Stomach (tissue), 19 donors: ENCODE data around the gene LYZL2. TPM values are rescaled to one million over a fixed set of nuclear protein-coding genes. Genes with fewer than 3 reads are reported as not detected.
"Not testable (repeated sequence)": the region's sequence is repeated elsewhere in the genome, so short reads cannot be mapped to it uniquely, and the experiment has no call there.

ENCODE experiments used
- DNase-seq, 2 donors: peaks; one replicate each; pipeline versions ENCODE4 v3.0.0 to v3.0.0-alpha.2; 2013 to 2019
- H3K27ac ChIP-seq, 5 donors: fragments of 200-600 bp in 4 of 5; sonication (generic) in 4 of 5; one replicate each; pipeline ENCODE4 v1.5.1; 2013 to 2019; ENCODE audit warnings: mild to moderate bottlenecking in 1 of 5, moderate library complexity in 1 of 5
- H3K27me3 ChIP-seq, 3 donors: fragments of 200-600 bp; sonication (generic); one replicate each; pipeline ENCODE4 v1.5.1; 2017 to 2019; ENCODE audit warnings: mixed run types in 1 of 3
- H3K36me3 ChIP-seq, 4 donors: fragments of 200-600 bp; sonication (generic); 1 replicate in 3 of 4; 2 replicates in 1 of 4; pipeline ENCODE4 v1.5.1; 2016 to 2019
- H3K4me1 ChIP-seq, 4 donors: fragments of 200-600 bp; sonication (generic); one replicate each; pipeline ENCODE4 v1.5.1; 2016 to 2019
- H3K4me3 ChIP-seq, 4 donors: fragments of 200-600 bp; sonication (generic) in 3 of 4; one replicate each; pipeline ENCODE4 v1.5.1; 2016 to 2019; ENCODE audit warnings: mild to moderate bottlenecking in 1 of 4
- H3K9me3 ChIP-seq, 4 donors: fragments of 200-600 bp; sonication (generic); one replicate each; pipeline ENCODE4 v1.5.1; 2016 to 2019
- EP300 ChIP-seq: sonication (generic); formaldehyde crosslinking; IDR thresholded peaks from one replicate; pipeline ENCODE4 v1.6.1; 2017; ENCODE audit warnings: antibody characterized with exemption
- POLR2A ChIP-seq, 4 donors: fragments of 450-650 bp; IDR thresholded peaks; one replicate each; pipeline ENCODE4 v1.6.1; 2016; ENCODE audit warnings: antibody characterized with exemption in 4 of 4, control low read depth in 2 of 4, mild to moderate bottlenecking in 1 of 4, moderate library complexity in 1 of 4
- POLR2AphosphoS5 ChIP-seq, 3 donors: sonication (generic); formaldehyde crosslinking; IDR thresholded peaks; one replicate each; pipeline ENCODE4 v1.6.1; 2016; ENCODE audit warnings: antibody characterized with exemption in 3 of 3
- WGBS, 5 donors: extraction: QIAGEN DNeasy Blood & Tissue Kit in 3 of 5; methylation state at CpG; one replicate each; pipeline versions ENCODE4 v1.1.5 to v1.1.7; 2013 to 2018; 5-methylcytosine and 5-hydroxymethylcytosine counted together
- intact Hi-C: fragments of 100-400 bp; cut with DNase I; formaldehyde crosslinking; loops from one replicate; pipeline ENCODE4 v1.15.1; 2023; ENCODE audit warnings: low total_unique reads
- long read RNA-seq, 10 donors: transcript quantifications; one replicate each; lab custom pipeline, GENCODE V29; 2026
- polyA plus RNA-seq, 3 donors: library from polyadenylated mRNA; stranded (reverse); fragments of 200-250 nt; gene quantifications; one replicate each; pipeline ENCODE4 v1.2.3, GENCODE V29; 2013
- total RNA-seq, 5 donors: library from RNA; depleted of rRNA; stranded (reverse); fragments of >200 nt; gene quantifications; one replicate each; pipeline versions ENCODE4 v1.1.0 to v1.2.3, GENCODE V29; 2014 to 2016
- TF ChIP-seq, protein P1 (sequence below), 7 experiments: fragments of 450-650 bp in 4 of 7; fragments of 200-600 bp in 3 of 7; sonication (generic) in 3 of 7; IDR thresholded peaks; one replicate each; pipeline ENCODE4 v1.5.1; 2016 to 2019; ENCODE audit warnings: antibody characterized with exemption in 7 of 7, control low read depth in 2 of 7, mild to moderate bottlenecking in 1 of 7
- donor health status: healthy with polysubstance abuse.
- donor health status: Bipolar disorder and iron deficiency.
- donor health status: healthy.

The LYZL2 gene
- not detected for total RNA-seq
- not detected for polyA plus RNA-seq
- long read RNA-seq, donor 1: 0 reads
- long read RNA-seq, donor 2: 0 reads
- long read RNA-seq, donor 3: 0 reads
- long read RNA-seq, donor 4: 0 reads
- long read RNA-seq, donor 5: 0 reads
- long read RNA-seq, donor 6: 0 reads
- long read RNA-seq, donor 7: 0 reads
- long read RNA-seq, donor 8: 0 reads
- long read RNA-seq, donor 9: 0 reads
- long read RNA-seq, donor 10: 0 reads

DNA sequence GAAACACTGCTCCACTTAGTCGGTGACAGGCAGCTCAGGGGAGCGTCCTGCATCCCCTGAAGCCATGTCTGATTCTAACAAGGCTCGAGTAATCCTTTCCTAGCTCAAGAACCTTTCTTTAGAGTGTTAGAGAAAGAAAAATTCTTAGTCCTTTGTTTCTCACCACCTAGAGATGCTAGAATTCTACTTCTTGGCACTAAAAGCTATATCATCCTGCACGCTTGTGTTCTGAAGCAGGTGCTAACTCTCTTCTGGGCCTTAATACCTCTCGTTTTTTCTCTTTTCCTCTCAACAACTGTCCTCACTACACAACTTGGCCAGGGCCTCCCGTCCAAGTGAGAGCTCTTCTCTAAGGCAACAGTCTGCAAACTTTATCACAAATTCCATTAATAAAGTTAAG lies at the start of gene LYZL2:
Gene LYZL2 (minus strand): TSS at position 101 of the 400 bp plus-strand sequence. CDS start 2,838 bp downstream, outside the sequence.
- H3K4me3 ChIP-seq: no peak within 1 kb of the TSS
- no peaks in the 10 kb centered on the region for H3K36me3 ChIP-seq
- intact Hi-C loops: no loop called here
- H3K27me3 ChIP-seq: peaks cover 0 to 8% (median 0%) of the 10 kb centered on the region in 3 donors
- H3K27ac ChIP-seq: no peak within 1 kb of the TSS
- H3K9me3 ChIP-seq: no peaks in the 10 kb centered on the region
- no peak for DNase-seq
- WGBS, 5 donors: 77 to 86% (median 83%) methylated on average over 6 of the region's 6 CpGs
- H3K4me1 ChIP-seq: no peaks in the 10 kb centered on the region
- TF ChIP-seq POLR2A (IDR thresholded peaks at IDR 0.05): no peak
- TF ChIP-seq, protein P1, sequence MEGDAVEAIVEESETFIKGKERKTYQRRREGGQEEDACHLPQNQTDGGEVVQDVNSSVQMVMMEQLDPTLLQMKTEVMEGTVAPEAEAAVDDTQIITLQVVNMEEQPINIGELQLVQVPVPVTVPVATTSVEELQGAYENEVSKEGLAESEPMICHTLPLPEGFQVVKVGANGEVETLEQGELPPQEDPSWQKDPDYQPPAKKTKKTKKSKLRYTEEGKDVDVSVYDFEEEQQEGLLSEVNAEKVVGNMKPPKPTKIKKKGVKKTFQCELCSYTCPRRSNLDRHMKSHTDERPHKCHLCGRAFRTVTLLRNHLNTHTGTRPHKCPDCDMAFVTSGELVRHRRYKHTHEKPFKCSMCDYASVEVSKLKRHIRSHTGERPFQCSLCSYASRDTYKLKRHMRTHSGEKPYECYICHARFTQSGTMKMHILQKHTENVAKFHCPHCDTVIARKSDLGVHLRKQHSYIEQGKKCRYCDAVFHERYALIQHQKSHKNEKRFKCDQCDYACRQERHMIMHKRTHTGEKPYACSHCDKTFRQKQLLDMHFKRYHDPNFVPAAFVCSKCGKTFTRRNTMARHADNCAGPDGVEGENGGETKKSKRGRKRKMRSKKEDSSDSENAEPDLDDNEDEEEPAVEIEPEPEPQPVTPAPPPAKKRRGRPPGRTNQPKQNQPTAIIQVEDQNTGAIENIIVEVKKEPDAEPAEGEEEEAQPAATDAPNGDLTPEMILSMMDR (IDR thresholded peaks at IDR 0.05): no peak

DNA sequence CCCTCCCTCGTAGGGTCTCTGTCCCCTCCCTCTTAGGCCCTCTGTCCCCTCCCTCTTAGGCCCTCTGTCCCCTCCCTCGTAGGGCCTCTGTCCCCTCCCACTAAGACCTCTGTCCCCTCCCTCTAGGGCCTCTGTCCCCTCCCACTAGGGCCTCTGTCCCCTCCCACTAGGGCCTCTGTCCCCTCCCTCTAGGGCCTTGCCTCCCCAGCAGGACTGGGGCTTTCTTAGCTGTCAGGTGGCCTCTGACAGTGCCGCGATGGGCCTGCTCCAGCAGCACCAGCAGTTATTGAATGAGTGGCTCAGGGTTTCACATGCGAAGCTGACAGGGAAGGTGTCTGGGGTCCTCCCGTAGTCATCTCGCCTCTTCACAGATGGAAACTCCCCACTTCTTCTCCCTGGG lies 48.1 kb upstream of the LYZL2 start:
- H3K4me3 ChIP-seq, intact Hi-C loops, H3K9me3 ChIP-seq, DNase-seq, H3K27ac ChIP-seq, H3K36me3 ChIP-seq, H3K4me1 ChIP-seq, H3K27me3 ChIP-seq: not testable (repeated sequence)
- WGBS, 5 donors: 49 to 81% (median 69%) methylated on average over 1 to 5 of the region's 7 CpGs

DNA sequence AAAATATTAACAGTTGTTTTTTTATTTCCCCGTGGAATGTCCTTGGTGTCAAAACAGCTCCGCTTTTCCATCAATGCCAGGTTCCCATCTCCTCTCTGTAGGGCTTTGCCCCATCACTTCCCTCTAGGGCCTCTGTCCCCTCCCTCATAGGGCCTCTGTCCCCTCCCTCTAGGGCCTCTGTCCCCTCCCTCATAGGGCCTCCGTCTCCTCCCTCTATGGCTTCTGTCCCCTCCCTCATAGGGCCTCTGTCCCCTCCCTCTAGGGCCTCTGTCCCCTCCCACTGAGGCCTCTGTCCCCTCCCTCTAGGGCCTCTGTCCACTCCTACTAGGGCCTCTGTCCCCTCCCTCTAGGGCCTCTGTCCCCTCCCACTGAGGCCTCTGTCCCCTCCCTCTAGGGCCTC lies 47.6 kb upstream of the LYZL2 start:
- DNase-seq, H3K9me3 ChIP-seq, H3K36me3 ChIP-seq, H3K27me3 ChIP-seq, H3K27ac ChIP-seq, H3K4me1 ChIP-seq, H3K4me3 ChIP-seq, intact Hi-C loops: not testable (repeated sequence)
- WGBS, 5 donors: 50 to 94% (median 76%) methylated on average over 3 of the region's 3 CpGs

DNA sequence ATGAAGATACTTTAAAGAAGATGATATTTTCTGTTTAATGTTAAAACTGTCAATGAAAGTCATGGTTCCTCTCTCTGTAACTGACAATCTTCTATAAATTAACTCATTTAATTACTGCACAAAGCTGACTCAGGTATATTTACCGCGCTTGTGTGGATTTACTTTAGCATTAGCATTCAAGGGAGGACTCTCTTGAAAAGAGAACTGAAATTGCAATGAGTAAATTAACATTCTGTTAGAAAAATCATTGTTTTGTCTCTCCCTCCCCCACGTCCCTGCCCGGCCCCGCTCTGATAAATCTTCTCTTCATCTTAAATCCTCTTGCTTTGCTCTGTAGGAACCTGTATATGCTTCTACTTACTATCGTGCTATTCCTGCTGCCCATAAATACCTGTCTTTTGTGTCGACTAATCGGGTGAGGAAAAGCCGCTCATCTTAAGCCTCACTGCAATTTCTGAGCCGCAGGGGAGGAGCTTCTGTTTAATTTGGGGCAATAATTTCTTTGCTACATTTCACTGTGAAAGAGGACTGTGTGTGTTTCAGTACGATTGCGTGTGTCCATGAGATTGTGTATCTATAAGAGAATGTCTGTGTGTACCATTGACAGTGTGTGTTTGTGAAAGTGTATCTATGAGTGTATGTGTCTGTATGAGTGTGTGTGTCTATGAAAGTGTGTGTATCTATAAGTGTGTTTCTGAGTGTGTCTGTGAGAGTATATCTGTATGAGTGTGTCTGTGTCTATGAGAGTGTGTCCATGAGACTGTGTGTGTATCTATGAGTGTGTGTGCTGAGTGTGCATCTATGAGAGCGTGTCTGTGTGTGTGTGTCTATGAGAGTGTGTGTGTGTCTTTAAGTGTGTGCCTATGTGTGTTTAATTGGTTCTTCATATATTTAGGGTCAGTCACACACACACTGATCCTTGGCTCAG lies 46.5 kb upstream of the LYZL2 start:
- intact Hi-C loops: no loop called here
- H3K4me1 ChIP-seq: peaks cover 0 to 4% (median 0%) of the 10 kb centered on the region in 4 donors
- H3K36me3 ChIP-seq: no peaks in the 10 kb centered on the region
- no peak for DNase-seq
- no peaks in the 10 kb centered on the region for H3K27me3 ChIP-seq
- H3K27ac ChIP-seq: no peak overlapping the region
- no peak overlapping the region for H3K4me3 ChIP-seq
- 74 to 85% (median 77%) methylated on average over 11 to 13 of the region's 13 CpGs for WGBS, 5 donors
- TF ChIP-seq POLR2A (IDR thresholded peaks at IDR 0.05) (no peak), EP300 (no peak)
- no peaks in the 10 kb centered on the region for H3K9me3 ChIP-seq

DNA sequence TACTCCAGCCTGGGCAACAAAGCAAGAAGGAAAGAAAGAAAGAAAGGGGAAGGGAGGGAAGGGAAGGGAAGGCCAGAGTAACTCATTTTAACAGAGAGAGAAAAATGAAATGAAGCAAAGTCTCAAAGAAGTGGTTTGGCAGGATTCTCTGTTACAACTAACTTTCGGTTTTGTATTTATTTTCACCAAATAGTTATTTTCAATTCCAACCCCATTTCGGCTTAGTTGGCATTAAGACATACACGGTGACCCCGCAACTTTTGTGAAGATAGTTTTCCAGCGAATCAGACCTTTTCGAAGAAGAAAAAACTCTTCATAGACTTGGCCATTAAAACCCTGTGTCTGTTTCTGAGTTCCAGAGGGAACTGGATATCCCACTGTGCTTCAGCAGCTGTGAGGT lies 45.2 kb upstream of the LYZL2 start:
- Histone ChIP-seq H3K27me3 (no peaks in the 10 kb centered on the region), H3K4me3 (no peak overlapping the region), H3K27ac (no peak overlapping the region), H3K4me1 (peaks cover 0 to 10% (median 2%) of the 10 kb centered on the region in 4 donors), H3K36me3 (no peaks in the 10 kb centered on the region), H3K9me3 (no peaks in the 10 kb centered on the region)
- intact Hi-C loops: no loop called here
- no peak for DNase-seq
- 63 to 81% (median 73%) methylated on average over 6 of the region's 6 CpGs for WGBS, 5 donors
- TF ChIP-seq EP300 (no peak), POLR2A (IDR thresholded peaks at IDR 0.05) (no peak), POLR2AphosphoS5 (IDR thresholded peaks at IDR 0.05) (no peak)
- TF ChIP-seq, protein P1 (IDR thresholded peaks at IDR 0.05): no peak

DNA sequence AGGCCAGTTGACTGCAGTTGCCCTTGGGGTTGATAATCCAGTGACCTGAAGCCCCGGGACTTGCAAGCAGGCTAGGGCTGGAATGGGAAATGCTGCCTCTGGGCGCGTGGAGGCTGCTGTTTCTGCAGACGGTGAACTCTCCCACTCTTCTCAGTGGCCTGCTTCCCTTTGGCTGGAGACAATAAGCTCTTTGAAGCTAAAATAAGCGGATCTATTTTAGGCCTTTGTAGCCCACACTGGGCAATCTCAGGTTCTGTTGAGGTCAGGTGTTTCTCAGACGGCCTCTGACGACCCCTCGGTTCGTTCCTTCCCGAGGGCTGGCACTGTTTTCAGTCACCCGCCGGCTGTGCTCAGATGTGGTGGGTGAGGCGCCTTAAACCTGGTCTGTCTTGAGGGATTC lies 43.7 kb upstream of the LYZL2 start:
- H3K4me1 ChIP-seq, H3K4me3 ChIP-seq, H3K27me3 ChIP-seq, intact Hi-C loops, DNase-seq, H3K9me3 ChIP-seq, H3K27ac ChIP-seq, H3K36me3 ChIP-seq: not testable (repeated sequence)
- 65 to 88% (median 71%) methylated on average over 4 to 8 of the region's 13 CpGs; no CpG with 5 or more reads in 2 of the 5 donors for WGBS, 5 donors

DNA sequence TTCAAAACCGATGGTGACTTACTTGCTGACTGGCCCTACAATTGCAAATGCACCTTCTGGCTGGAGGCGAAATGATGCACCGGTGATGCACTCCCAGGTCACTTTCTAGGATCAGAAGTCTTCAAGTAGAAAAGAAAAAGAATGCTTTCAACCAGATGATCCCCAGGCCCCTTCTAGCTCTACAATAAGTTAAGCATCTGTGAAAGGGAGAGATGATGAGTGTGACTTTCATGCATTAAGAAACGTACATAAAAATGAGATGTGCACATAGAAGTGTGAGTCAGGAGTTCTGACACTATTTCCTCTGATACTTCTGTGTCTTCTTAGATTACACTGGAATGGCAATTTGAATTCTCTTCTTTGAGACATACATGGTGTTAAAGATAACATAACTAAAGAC lies 42.8 kb upstream of the LYZL2 start:
- H3K4me1 ChIP-seq, H3K27me3 ChIP-seq, H3K9me3 ChIP-seq, DNase-seq, H3K4me3 ChIP-seq, H3K36me3 ChIP-seq, H3K27ac ChIP-seq, intact Hi-C loops: not testable (repeated sequence)
- WGBS, 5 donors: 86 to 92% (median 90%) methylated on average over 4 of the region's 4 CpGs
